HG03565 (cell line): ENCODE results near the gene SLC6A6.
"Not testable (repeated sequence)": the region's sequence is repeated elsewhere in the genome, so short reads cannot be mapped to it uniquely, and the experiment has no call there.

Experiments used
- ATAC-seq: cut with Tn5 transposase; IDR thresholded peaks from one replicate; pipeline ENCODE4 v1.9.1; 2021; ENCODE audit warnings: mild to moderate bottlenecking, moderate library complexity; ENCODE audit not compliant: unreplicated experiment

SLC6A6 gene

GRCh38 chr3:14503706-14504065 is 101.3 kb downstream of the SLC6A6 start:
- ATAC-seq = no peak

GRCh38 chr3:14505001-14505802 is 102.8 kb downstream of the SLC6A6 start:
- ATAC-seq = no peak

- no peak for ATAC-seq
These were observed 103.5 kb downstream of the SLC6A6 start for GRCh38 chr3:14505803-14506500.

- ATAC-seq = no peak
These were observed 104.4 kb downstream of the SLC6A6 start for GRCh38 chr3:14506626-14507304.

GRCh38 chr3:14507305-14507741 is 104.9 kb downstream of the SLC6A6 start:
- ATAC-seq = no peak

- no peak for ATAC-seq
These were observed 105.5 kb downstream of the SLC6A6 start for GRCh38 chr3:14507757-14508504.

- no peak for ATAC-seq
These were observed 106.1 kb downstream of the SLC6A6 start for GRCh38 chr3:14508505-14508819.

GRCh38 chr3:14508966-14509795 is 106.8 kb downstream of the SLC6A6 start:
- no peak for ATAC-seq

- ATAC-seq = no peak
These were observed 107.3 kb downstream of the SLC6A6 start for GRCh38 chr3:14509796-14510100.

- ATAC-seq = no peak
These were observed 108.6 kb downstream of the SLC6A6 start for GRCh38 chr3:14510838-14511622.

GRCh38 chr3:14511623-14512280 is 109.3 kb downstream of the SLC6A6 start:
- no peak for ATAC-seq

GRCh38 chr3:14512281-14512941 is 110.0 kb downstream of the SLC6A6 start:
- ATAC-seq = no peak

GRCh38 chr3:14512942-14513327 is 110.5 kb downstream of the SLC6A6 start:
- ATAC-seq = no peak

- no peak for ATAC-seq
These were observed 111.3 kb downstream of the SLC6A6 start for GRCh38 chr3:14513566-14514322.

GRCh38 chr3:14514323-14514720 is 111.9 kb downstream of the SLC6A6 start:
- ATAC-seq = no peak

GRCh38 chr3:14515526-14515925 is 113.1 kb downstream of the SLC6A6 start:
- ATAC-seq = not testable (repeated sequence)

GRCh38 chr3:14516738-14517345 is 114.4 kb downstream of the SLC6A6 start:
- ATAC-seq = no peak
